22Rv1 (cell line): ENCODE results near the gene CHMP1A.
A peak's percentile ranks its signal among the peaks of the same experiment; 100 is the strongest.

ENCODE experiments used
- H3K27ac ChIP-seq: fragments of 450-650 bp; 2 replicates; pipeline ENCODE4 v1.5.1; 2017
- CTCF ChIP-seq: fragments of 450-650 bp; IDR thresholded peaks from 2 replicates; pipeline ENCODE4 v1.5.1; 2017; ENCODE audit warnings: mild to moderate bottlenecking
- ZFX ChIP-seq: fragments of 450-650 bp; IDR thresholded peaks from 2 replicates; pipeline ENCODE4 v1.6.1; 2017; ENCODE audit warnings: antibody characterized with exemption, borderline replicate concordance

Gene CHMP1A

GRCh38 chr16:89695086-89695874 is 37.8 kb upstream of the CHMP1A start:
- TF ChIP-seq ZFX (no peak), CTCF (no peak)

GRCh38 chr16:89694784-89695085 is 37.2 kb upstream of the CHMP1A start:
- H3K27ac ChIP-seq: peak overlapping the region; percentile 98

More at GRCh38 chr16:89695086-89695874, 37.8 kb upstream of the CHMP1A start:
- peak overlapping the region; percentile 98 for H3K27ac ChIP-seq

- no peak for TF ChIP-seq CTCF
- TF ChIP-seq ZFX: no peak
- H3K27ac ChIP-seq: peak overlapping the region; percentile 98
Measured at GRCh38 chr16:89693931-89694783, 36.6 kb upstream of the CHMP1A start.

GRCh38 chr16:89693289-89693731 is 35.8 kb upstream of the CHMP1A start:
- peak overlapping the region; percentile 98 for H3K27ac ChIP-seq
- TF ChIP-seq ZFX (no peak), CTCF (no peak)

- H3K27ac ChIP-seq: peak overlapping the region; percentile 98
- TF ChIP-seq ZFX (no peak), CTCF (no peak)
Measured at GRCh38 chr16:89691986-89692569, 34.6 kb upstream of the CHMP1A start.

- TF ChIP-seq ZFX (no peak), CTCF (no peak)
- H3K27ac ChIP-seq: peak overlapping the region; percentile 98
Measured at GRCh38 chr16:89691231-89691985, 33.9 kb upstream of the CHMP1A start.

GRCh38 chr16:89690392-89690901 is 32.9 kb upstream of the CHMP1A start:
- TF ChIP-seq CTCF: no peak
- no peak for TF ChIP-seq ZFX
- H3K27ac ChIP-seq: peak overlapping the region; percentile 98

GRCh38 chr16:89689621-89690020 is 32.1 kb upstream of the CHMP1A start:
- peak overlapping the region; percentile 98 for H3K27ac ChIP-seq
